GM06990 (cell line): ENCODE data around the gene UBE2H.

Experiments
- DNase-seq: peaks from one replicate; pipeline ENCODE4 v3.0.0-alpha.2; 2011; ENCODE audit not compliant: insufficient read length; ENCODE audit errors: extremely low read depth
- H3K27me3 ChIP-seq: replicated peaks from 2 replicates; pipeline ENCODE4 v1.6.0; 2011; ENCODE audit warnings: low read length; ENCODE audit not compliant: control insufficient read depth, insufficient read depth
- H3K36me3 ChIP-seq: 2 replicates; pipeline ENCODE4 v1.5.1; 2011; ENCODE audit warnings: low read length; ENCODE audit not compliant: control insufficient read depth, insufficient read depth
- H3K4me3 ChIP-seq: replicated peaks from 2 replicates; pipeline ENCODE4 v1.5.1; 2011; ENCODE audit warnings: low read depth, mild to moderate bottlenecking, control low read depth, low read length
- CTCF ChIP-seq: IDR thresholded peaks from 2 replicates; pipeline ENCODE4 v1.5.1; 2011; ENCODE audit warnings: low read length, control low read depth, mild to moderate bottlenecking, inconsistent platforms; ENCODE audit not compliant: insufficient read depth, poor library complexity, severe bottlenecking

Gene UBE2H

GRCh38 chr7:129793506-129794310 is 159.1 kb downstream of the UBE2H start:
- H3K27me3 ChIP-seq, result no peaks in the 10 kb centered on the region

GRCh38 chr7:129792721-129793120 is 160.0 kb downstream of the UBE2H start:
- Histone ChIP-seq H3K4me3 (no peak overlapping the region), H3K27me3 (no peaks in the 10 kb centered on the region), H3K36me3 (no peaks in the 10 kb centered on the region)
- no peak for DNase-seq
- no peak for TF ChIP-seq CTCF

More at GRCh38 chr7:129793506-129794310, 159.1 kb downstream of the UBE2H start:
- Histone ChIP-seq H3K36me3 (no peaks in the 10 kb centered on the region), H3K4me3 (no peak overlapping the region)
- no peak for TF ChIP-seq CTCF
- DNase-seq, result no peak

GRCh38 chr7:129790136-129790535 is 162.6 kb downstream of the UBE2H start:
- no peak for TF ChIP-seq CTCF
- no peak for DNase-seq
- no peaks in the 10 kb centered on the region for H3K36me3 ChIP-seq
- H3K4me3 ChIP-seq, result no peak overlapping the region
- no peaks in the 10 kb centered on the region; the same call in 1 of the 2 replicates for H3K27me3 ChIP-seq

- no peak for DNase-seq
- Histone ChIP-seq H3K27me3 (no peaks in the 10 kb centered on the region; the same call in 1 of the 2 replicates), H3K4me3 (no peak overlapping the region), H3K36me3 (no peaks in the 10 kb centered on the region)
- no peak for TF ChIP-seq CTCF
Observed at GRCh38 chr7:129789652-129790051, 163.1 kb downstream of the UBE2H start.

GRCh38 chr7:129789000-129789399 is 163.8 kb downstream of the UBE2H start:
- Histone ChIP-seq H3K36me3 (no peaks in the 10 kb centered on the region), H3K27me3 (no peaks in the 10 kb centered on the region; the same call in 1 of the 2 replicates), H3K4me3 (no peak overlapping the region)
- no peak for DNase-seq
- TF ChIP-seq CTCF, result no peak
